Thoracic aorta (tissue), 2 donors: ENCODE measurements around the gene TYW1B. TPM values are rescaled to one million over a fixed set of nuclear protein-coding genes. Genes with fewer than 3 reads are reported as not detected.
"Not testable (repeated sequence)": the region's sequence is repeated elsewhere in the genome, so short reads cannot be mapped to it uniquely, and the experiment has no call there.

ENCODE experiments used
- ATAC-seq: fragments of 150-250 bp; one replicate; pipeline ENCODE4 v1.8.0; 2017; ENCODE audit warnings: low read depth; ENCODE audit not compliant: insufficient number of reproducible peaks, low FRiP score
- DNase-seq: peaks from one replicate; pipeline ENCODE4 v3.0.0-alpha.2; 2020; ENCODE audit warnings: low spot score
- H3K27ac ChIP-seq, 2 donors: fragments of 200-600 bp; sonication (generic); 1 replicate in 1 of 2; 2 replicates in 1 of 2; pipeline ENCODE4 v1.5.1; 2016; ENCODE audit warnings: mild to moderate bottlenecking in 2 of 2, moderate library complexity in 2 of 2
- H3K27me3 ChIP-seq: fragments of 200-600 bp; sonication (generic); replicated peaks from 2 replicates; pipeline ENCODE4 v1.6.0; 2016; ENCODE audit warnings: mild to moderate bottlenecking; ENCODE audit not compliant: insufficient read depth
- H3K36me3 ChIP-seq: fragments of 200-600 bp; sonication (generic); one replicate; pipeline ENCODE4 v1.5.1; 2016
- H3K4me1 ChIP-seq, 2 donors: fragments of 200-600 bp; sonication (generic); 1 replicate in 1 of 2; 2 replicates in 1 of 2; pipeline versions ENCODE4 v1.5.1 to v1.6.0; 2016; ENCODE audit warnings: low read depth in 2 of 2, mild to moderate bottlenecking in 1 of 2; ENCODE audit not compliant: control insufficient read depth in 1 of 2
- H3K4me3 ChIP-seq: fragments of 200-600 bp; sonication (generic); 2 replicates; pipeline ENCODE4 v1.5.1; 2016; ENCODE audit warnings: mild to moderate bottlenecking
- H3K9me3 ChIP-seq: fragments of 200-600 bp; sonication (generic); 2 replicates; pipeline ENCODE4 v1.5.1; 2016
- total RNA-seq, 2 donors: library from RNA; depleted of rRNA; stranded (reverse); fragments of >200 nt; gene quantifications; one replicate each; pipeline versions ENCODE4 v1.1.0 to v1.2.3, GENCODE V29; 2016
- TF ChIP-seq, protein P1 (sequence below): fragments of 200-600 bp; sonication (generic); IDR thresholded peaks from one replicate; pipeline ENCODE4 v1.5.1; 2019; ENCODE audit warnings: antibody characterized with exemption

The TYW1B gene
- total RNA-seq, 2 donors from 2014 or later: 1.1 to 6.8 TPM

DNA sequence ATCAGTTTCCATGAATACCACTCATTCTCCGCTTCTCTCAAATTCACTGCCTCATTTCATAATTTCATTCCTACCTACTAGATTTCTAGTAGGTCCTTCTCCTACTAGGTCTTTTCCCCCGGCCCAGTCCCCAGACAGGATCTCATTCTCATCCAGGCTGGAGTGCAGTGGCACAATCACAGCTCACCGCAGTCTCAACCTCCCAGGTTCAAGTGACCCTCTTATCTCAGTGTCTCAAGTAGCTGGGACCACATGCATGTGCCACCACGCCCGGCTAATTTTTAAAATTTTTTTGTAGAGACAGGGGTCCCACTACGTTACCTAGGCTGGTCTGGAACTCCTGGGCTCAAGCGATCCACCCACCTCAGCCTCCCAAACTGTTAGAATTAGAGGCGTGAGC is 132.5 kb downstream of the TYW1B start:
- not testable (repeated sequence) for H3K9me3 ChIP-seq, H3K27me3 ChIP-seq, DNase-seq, H3K4me3 ChIP-seq, ATAC-seq, H3K4me1 ChIP-seq, H3K27ac ChIP-seq, H3K36me3 ChIP-seq

DNA sequence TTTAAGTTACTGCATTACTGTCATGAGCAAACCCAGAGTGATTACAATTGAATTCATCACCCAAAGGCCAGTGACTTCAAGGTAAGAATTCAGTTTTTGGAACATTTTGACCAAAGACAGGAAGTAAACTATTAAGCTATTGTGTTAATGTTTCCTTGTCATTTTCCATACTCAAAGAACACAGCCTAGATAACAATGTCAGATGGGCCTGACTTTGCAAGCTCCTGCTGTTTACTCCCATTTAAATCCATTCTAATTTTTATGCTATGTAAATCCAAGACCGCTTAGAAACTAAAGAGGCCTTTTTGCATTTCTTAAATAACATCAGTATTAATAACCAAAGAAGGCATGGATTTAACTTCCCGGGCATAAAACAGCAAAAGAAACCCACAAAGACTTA is 136.6 kb downstream of the TYW1B start:
- H3K27me3 ChIP-seq, H3K27ac ChIP-seq, H3K4me1 ChIP-seq, H3K36me3 ChIP-seq, H3K4me3 ChIP-seq, DNase-seq, H3K9me3 ChIP-seq, ATAC-seq: not testable (repeated sequence)

- not testable (repeated sequence) for H3K27ac ChIP-seq, H3K4me3 ChIP-seq, H3K9me3 ChIP-seq, H3K4me1 ChIP-seq, H3K27me3 ChIP-seq, H3K36me3 ChIP-seq, ATAC-seq, DNase-seq
Observed at GRCh38 chr7:72690177-72690576, 137.8 kb downstream of the TYW1B start.

- H3K36me3 ChIP-seq, ATAC-seq, H3K9me3 ChIP-seq, H3K27ac ChIP-seq, H3K4me1 ChIP-seq, DNase-seq, H3K27me3 ChIP-seq, H3K4me3 ChIP-seq: not testable (repeated sequence)
Observed at GRCh38 chr7:72689344-72689743, 138.7 kb downstream of the TYW1B start.

- H3K27ac ChIP-seq, H3K36me3 ChIP-seq, ATAC-seq, H3K27me3 ChIP-seq, DNase-seq, H3K9me3 ChIP-seq, H3K4me3 ChIP-seq: not testable (repeated sequence)
- H3K4me1 ChIP-seq: peaks cover 0 to 15% of the 10 kb centered on the region in 2 donors
Observed at GRCh38 chr7:72681211-72681610, 146.8 kb downstream of the TYW1B start.

DNA sequence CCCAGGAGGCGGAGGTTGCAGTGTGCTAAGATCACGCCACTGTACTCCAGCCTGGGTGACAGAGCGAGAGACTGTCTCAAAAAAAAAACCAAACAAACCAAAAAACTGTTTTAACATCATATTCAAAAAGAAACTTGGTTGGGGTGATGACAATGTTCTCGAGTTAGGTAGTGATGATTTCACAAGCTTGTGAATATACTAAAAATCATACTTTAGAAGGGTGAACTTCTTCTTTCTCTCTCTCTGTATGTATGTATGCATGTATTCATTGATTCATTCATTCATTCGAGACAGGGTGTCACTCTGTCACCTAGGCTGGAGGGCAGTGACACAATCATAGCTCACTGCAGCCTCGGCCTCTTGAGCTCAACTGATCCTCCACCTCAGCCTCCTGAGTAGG is 151.1 kb downstream of the TYW1B start:
- H3K36me3 ChIP-seq, H3K4me3 ChIP-seq, ATAC-seq, H3K27ac ChIP-seq, H3K4me1 ChIP-seq, H3K27me3 ChIP-seq, H3K9me3 ChIP-seq, DNase-seq: not testable (repeated sequence)

GRCh38 chr7:72676086-72676690 is 151.8 kb downstream of the TYW1B start:
- not testable (repeated sequence) for DNase-seq, H3K4me3 ChIP-seq, ATAC-seq, H3K27ac ChIP-seq, H3K4me1 ChIP-seq, H3K27me3 ChIP-seq, H3K9me3 ChIP-seq, H3K36me3 ChIP-seq

- H3K4me3 ChIP-seq, H3K27me3 ChIP-seq, H3K4me1 ChIP-seq, DNase-seq, H3K36me3 ChIP-seq, H3K27ac ChIP-seq, H3K9me3 ChIP-seq, ATAC-seq: not testable (repeated sequence)
Observed at GRCh38 chr7:72675686-72676085, 152.3 kb downstream of the TYW1B start.

DNA sequence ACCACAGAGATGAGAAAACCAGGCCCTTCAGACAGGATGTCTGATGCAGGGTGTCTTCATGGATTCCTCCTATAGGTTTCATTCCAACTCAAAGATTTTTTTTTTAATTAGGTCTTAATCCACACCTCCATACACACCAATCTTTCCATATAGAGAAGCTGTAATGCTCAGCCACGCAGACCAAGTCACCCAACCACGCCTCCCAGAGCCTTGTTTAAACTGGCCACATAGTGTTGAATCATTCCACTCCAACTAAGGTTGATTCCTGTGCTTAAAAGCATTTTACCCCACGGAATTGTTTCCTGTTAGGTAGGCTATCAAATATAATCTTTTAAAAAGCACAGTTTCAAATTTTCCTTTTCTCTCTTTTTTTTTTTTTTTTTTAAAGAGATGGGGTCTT is 153.6 kb downstream of the TYW1B start:
- no peaks in the 10 kb centered on the region for H3K9me3 ChIP-seq
- H3K36me3 ChIP-seq: no peaks in the 10 kb centered on the region
- H3K27ac ChIP-seq: no peak overlapping the region
- H3K27me3 ChIP-seq: no peaks in the 10 kb centered on the region
- DNase-seq (no peak), ATAC-seq (no peak)
- TF ChIP-seq, protein P1, sequence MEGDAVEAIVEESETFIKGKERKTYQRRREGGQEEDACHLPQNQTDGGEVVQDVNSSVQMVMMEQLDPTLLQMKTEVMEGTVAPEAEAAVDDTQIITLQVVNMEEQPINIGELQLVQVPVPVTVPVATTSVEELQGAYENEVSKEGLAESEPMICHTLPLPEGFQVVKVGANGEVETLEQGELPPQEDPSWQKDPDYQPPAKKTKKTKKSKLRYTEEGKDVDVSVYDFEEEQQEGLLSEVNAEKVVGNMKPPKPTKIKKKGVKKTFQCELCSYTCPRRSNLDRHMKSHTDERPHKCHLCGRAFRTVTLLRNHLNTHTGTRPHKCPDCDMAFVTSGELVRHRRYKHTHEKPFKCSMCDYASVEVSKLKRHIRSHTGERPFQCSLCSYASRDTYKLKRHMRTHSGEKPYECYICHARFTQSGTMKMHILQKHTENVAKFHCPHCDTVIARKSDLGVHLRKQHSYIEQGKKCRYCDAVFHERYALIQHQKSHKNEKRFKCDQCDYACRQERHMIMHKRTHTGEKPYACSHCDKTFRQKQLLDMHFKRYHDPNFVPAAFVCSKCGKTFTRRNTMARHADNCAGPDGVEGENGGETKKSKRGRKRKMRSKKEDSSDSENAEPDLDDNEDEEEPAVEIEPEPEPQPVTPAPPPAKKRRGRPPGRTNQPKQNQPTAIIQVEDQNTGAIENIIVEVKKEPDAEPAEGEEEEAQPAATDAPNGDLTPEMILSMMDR: no peak
- H3K4me1 ChIP-seq: no peaks in the 10 kb centered on the region
- H3K4me3 ChIP-seq: no peak overlapping the region

- H3K27me3 ChIP-seq, H3K4me1 ChIP-seq, H3K4me3 ChIP-seq, H3K9me3 ChIP-seq, DNase-seq, H3K27ac ChIP-seq, ATAC-seq, H3K36me3 ChIP-seq: not testable (repeated sequence)
Observed at GRCh38 chr7:72670850-72671249, 157.2 kb downstream of the TYW1B start.

DNA sequence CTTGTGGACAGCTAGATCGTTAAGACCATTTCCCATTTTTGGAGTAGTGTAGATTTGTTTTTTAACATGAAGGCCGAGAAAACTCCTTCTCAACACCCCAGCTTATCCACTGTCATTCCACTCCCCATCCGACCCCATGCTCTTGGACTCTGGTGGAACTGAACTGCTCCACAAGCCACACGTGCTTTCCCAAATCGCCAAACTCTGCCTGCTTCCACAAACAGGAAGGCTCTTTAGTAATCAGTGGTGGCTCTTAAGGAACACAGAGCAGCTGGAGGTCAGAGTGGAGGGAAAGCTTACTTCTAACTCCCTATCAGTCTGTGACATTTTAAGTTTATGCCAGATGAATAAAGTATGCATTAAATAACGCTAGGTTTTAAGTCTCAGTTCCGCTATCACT is 159.6 kb downstream of the TYW1B start:
- not testable (repeated sequence) for H3K36me3 ChIP-seq, DNase-seq, H3K27me3 ChIP-seq, H3K4me3 ChIP-seq, H3K4me1 ChIP-seq, H3K27ac ChIP-seq, H3K9me3 ChIP-seq, ATAC-seq

DNA sequence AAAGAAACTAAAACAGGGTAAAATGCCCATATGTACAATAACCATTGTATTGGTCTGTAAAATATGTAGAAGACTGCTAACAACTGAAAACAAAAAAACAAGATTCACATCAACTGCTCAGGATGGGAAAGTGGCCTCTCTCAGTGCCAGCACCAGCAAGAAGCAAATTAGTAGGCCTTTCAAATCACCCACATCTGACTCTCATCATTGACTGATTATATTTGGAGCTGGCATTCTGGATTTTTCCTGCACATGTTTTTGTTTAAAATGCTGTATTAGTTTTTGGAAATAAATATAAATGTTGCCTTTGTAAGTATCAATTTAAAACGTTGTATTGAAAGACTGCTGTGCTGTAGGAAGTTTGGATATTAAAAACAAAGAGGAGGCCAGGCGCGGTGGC is 161.0 kb downstream of the TYW1B start:
- not testable (repeated sequence) for ATAC-seq, H3K36me3 ChIP-seq, H3K27ac ChIP-seq, H3K27me3 ChIP-seq, H3K4me1 ChIP-seq, DNase-seq, H3K9me3 ChIP-seq, H3K4me3 ChIP-seq
